ENCODE measurements around the gene SLC9B1. TPM values are rescaled to one million over a fixed set of nuclear protein-coding genes. Genes with fewer than 3 reads are reported as not detected.

Gene SLC9B1
- total RNA-seq (2014; rRNA removed; shearing (Covaris generic)) = 1.3 and 3.4 TPM in 2 replicates
- 0.65 and 1.5 TPM in 2 replicates for polyA plus RNA-seq (2015; cell fraction: cytosol; rRNA removed)
- 0.79 TPM in 1 of 2 replicates, not detected in the other for polyA plus RNA-seq (2015; cell fraction: nucleus; rRNA removed)

- DNase-seq (ENCODE audit: low read depth, low spot score) = peak; percentile 92
- in situ Hi-C loops (cut with HindIII; ENCODE audit: low pct_unique_long_range_greater_than_20kb, low sequenced_read_pairs) = no loop called here
Measured at GRCh38 chr4:103019308-103020124, at the start of gene SLC9B1. Gene SLC9B1, minus strand, starts transcription at chr4:103019705. Its CDS starts 27,994 bp downstream, at chr4:102991711.

- DNase-seq (ENCODE audit: low read depth, low spot score) = no peak
- in situ Hi-C loops (cut with HindIII; ENCODE audit: low pct_unique_long_range_greater_than_20kb, low sequenced_read_pairs) = no loop called here
Measured at GRCh38 chr4:103067841-103068547, 48.5 kb upstream of the SLC9B1 start.

GRCh38 chr4:103060453-103061148 is 41.1 kb upstream of the SLC9B1 start:
- in situ Hi-C loops (cut with HindIII; ENCODE audit: low pct_unique_long_range_greater_than_20kb, low sequenced_read_pairs) = no loop called here
- no peak for DNase-seq (ENCODE audit: low read depth, low spot score)

GRCh38 chr4:103054030-103054429 is 34.5 kb upstream of the SLC9B1 start:
- in situ Hi-C loops (cut with HindIII; ENCODE audit: low pct_unique_long_range_greater_than_20kb, low sequenced_read_pairs) = no loop called here
- no peak for DNase-seq (ENCODE audit: low read depth, low spot score)

- peak; percentile 24 for DNase-seq (ENCODE audit: low read depth, low spot score)
Measured at GRCh38 chr4:103052779-103053178, 33.3 kb upstream of the SLC9B1 start.

GRCh38 chr4:103052145-103052544 is 32.6 kb upstream of the SLC9B1 start:
- no peak for DNase-seq (ENCODE audit: low read depth, low spot score)
- in situ Hi-C loops (cut with HindIII; ENCODE audit: low pct_unique_long_range_greater_than_20kb, low sequenced_read_pairs) = no loop called here

More at GRCh38 chr4:103052779-103053178, 33.3 kb upstream of the SLC9B1 start:
- in situ Hi-C loops (cut with HindIII; ENCODE audit: low pct_unique_long_range_greater_than_20kb, low sequenced_read_pairs) = no loop called here

- no peak for DNase-seq (ENCODE audit: low read depth, low spot score)
- in situ Hi-C loops (cut with HindIII; ENCODE audit: low pct_unique_long_range_greater_than_20kb, low sequenced_read_pairs) = no loop called here
Measured at GRCh38 chr4:103050736-103051436, 31.4 kb upstream of the SLC9B1 start.

- in situ Hi-C loops (cut with HindIII; ENCODE audit: low pct_unique_long_range_greater_than_20kb, low sequenced_read_pairs) = no loop called here
- peak; percentile 70 for DNase-seq (ENCODE audit: low read depth, low spot score)
Measured at GRCh38 chr4:103046416-103047290, 27.1 kb upstream of the SLC9B1 start.

- in situ Hi-C loops (cut with HindIII; ENCODE audit: low pct_unique_long_range_greater_than_20kb, low sequenced_read_pairs) = no loop called here
- DNase-seq (ENCODE audit: low read depth, low spot score) = no peak
Measured at GRCh38 chr4:103044183-103044582, 24.7 kb upstream of the SLC9B1 start.

GRCh38 chr4:103036169-103036568 is 16.7 kb upstream of the SLC9B1 start:
- DNase-seq (ENCODE audit: low read depth, low spot score) = no peak
- in situ Hi-C loops (cut with HindIII; ENCODE audit: low pct_unique_long_range_greater_than_20kb, low sequenced_read_pairs) = no loop called here

- in situ Hi-C loops (cut with HindIII; ENCODE audit: low pct_unique_long_range_greater_than_20kb, low sequenced_read_pairs) = no loop called here
- DNase-seq (ENCODE audit: low read depth, low spot score) = peak; percentile 68
Measured at GRCh38 chr4:103032574-103032973, 13.1 kb upstream of the SLC9B1 start.

GRCh38 chr4:103030791-103031190 is 11.3 kb upstream of the SLC9B1 start:
- DNase-seq (ENCODE audit: low read depth, low spot score) = no peak
- in situ Hi-C loops (cut with HindIII; ENCODE audit: low pct_unique_long_range_greater_than_20kb, low sequenced_read_pairs) = no loop called here

- no peak for DNase-seq (ENCODE audit: low read depth, low spot score)
- in situ Hi-C loops (cut with HindIII; ENCODE audit: low pct_unique_long_range_greater_than_20kb, low sequenced_read_pairs) = no loop called here
Measured at GRCh38 chr4:103029300-103029699, 9.8 kb upstream of the SLC9B1 start.

GRCh38 chr4:103026868-103027267 is 7.4 kb upstream of the SLC9B1 start:
- in situ Hi-C loops (cut with HindIII; ENCODE audit: low pct_unique_long_range_greater_than_20kb, low sequenced_read_pairs) = no loop called here
- DNase-seq (ENCODE audit: low read depth, low spot score) = no peak

- no peak for DNase-seq (ENCODE audit: low read depth, low spot score)
- in situ Hi-C loops (cut with HindIII; ENCODE audit: low pct_unique_long_range_greater_than_20kb, low sequenced_read_pairs) = no loop called here
Measured at GRCh38 chr4:103024996-103025395, 5.5 kb upstream of the SLC9B1 start.

GRCh38 chr4:103021120-103021519 is 1.6 kb upstream of the SLC9B1 start:
- in situ Hi-C loops (cut with HindIII; ENCODE audit: low pct_unique_long_range_greater_than_20kb, low sequenced_read_pairs) = no loop called here
- DNase-seq (ENCODE audit: low read depth, low spot score) = no peak

All from SK-MEL-5 (cell line).